NOMO-1 treated with DMSO at 0.1 percent for 48 hours (cell line): ENCODE data around the gene CBX5.
"Not testable (repeated sequence)": the region's sequence is repeated elsewhere in the genome, so short reads cannot be mapped to it uniquely, and the experiment has no call there.

Source experiments
- DNase-seq: peaks from one replicate; lab custom pipeline; 2025; ENCODE audit not compliant: unreplicated experiment; lab: John Stamatoyannopoulos, UW

Gene CBX5

DNA sequence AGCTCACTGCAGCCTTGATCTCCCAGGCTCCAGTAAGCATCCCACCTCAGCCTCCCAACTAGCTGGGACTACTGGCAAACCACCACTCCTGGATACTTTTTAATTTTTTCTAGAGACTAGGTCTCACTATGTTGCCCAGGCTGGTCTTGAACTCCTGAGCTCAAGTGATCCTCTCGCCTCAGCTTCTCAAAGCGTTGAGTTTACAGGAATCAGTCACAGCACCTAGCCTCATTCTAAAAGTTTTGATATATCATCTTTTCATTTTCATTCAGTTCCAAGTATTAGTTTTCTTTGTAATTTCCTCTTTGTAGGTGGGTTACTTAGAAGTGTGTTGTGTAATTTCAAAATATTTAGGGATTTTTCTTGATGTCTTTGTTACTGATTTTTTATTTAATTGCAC is 9.6 kb downstream of the CBX5 start:
- no peak for DNase-seq

DNA sequence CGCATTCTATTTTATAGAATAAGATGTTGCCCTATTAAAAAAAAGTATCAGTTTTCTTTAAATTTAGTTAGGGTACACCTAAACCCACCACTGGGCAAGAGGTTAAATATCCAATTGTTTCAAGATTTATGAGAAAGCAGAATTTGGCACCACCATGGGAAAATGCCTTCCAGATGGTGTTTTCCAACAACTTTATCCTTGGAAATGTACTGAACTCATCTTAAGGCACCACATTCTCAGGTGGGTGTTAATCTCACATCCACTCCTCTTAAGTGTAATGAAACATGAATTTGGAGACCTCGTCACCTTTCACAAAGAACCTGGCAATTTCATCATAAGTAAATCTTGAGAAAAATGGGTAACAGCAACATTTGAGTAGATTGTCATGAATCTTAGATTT is 13.1 kb downstream of the CBX5 start:
- no peak for DNase-seq

DNA sequence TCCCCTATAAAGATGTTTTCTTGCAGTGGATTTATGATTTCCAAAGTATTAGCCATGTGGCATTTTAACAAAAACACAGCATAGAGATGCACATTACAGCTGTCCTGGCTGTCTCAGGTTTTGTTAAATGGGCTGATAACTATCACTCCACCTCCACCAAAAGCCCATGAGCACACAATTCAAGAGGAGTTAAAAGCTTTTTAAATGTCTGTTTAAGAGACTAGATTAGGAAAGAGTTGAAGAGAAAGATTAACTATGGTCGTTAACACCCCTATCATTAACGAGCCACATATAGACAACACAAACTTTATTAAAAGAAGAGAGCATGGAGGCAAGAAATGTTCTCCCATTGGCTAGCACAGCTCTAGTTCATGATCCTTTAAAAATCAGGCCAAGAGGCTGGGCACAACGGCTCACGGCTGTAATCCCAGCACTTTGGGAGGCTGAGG is 14.5 kb downstream of the CBX5 start:
- no peak for DNase-seq

DNA sequence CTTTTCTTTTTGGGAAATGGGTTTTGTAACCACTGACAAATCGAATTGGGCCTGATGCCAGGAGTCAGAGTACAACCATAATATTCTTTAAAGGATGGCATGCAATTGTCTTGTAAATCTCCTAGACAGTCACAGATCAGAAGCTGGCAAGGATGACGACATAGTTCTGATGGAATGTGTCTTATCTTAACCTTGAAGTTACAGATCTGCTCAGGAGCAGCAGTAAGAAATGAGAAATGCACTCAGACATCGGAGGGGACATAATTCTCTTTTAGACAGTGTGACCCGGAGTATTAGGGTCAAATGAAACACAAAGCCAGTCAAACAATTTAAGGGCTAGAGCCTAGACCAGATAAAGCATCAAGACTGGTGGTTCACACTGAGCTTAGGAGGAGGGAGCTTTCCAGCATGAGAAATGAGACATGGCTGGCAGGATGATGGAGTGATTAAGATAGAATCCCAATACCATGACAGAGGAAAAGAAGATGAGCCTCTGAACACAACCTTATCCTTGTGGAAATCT is 17.5 kb downstream of the CBX5 start:
- DNase-seq = peak; percentile 14

DNA sequence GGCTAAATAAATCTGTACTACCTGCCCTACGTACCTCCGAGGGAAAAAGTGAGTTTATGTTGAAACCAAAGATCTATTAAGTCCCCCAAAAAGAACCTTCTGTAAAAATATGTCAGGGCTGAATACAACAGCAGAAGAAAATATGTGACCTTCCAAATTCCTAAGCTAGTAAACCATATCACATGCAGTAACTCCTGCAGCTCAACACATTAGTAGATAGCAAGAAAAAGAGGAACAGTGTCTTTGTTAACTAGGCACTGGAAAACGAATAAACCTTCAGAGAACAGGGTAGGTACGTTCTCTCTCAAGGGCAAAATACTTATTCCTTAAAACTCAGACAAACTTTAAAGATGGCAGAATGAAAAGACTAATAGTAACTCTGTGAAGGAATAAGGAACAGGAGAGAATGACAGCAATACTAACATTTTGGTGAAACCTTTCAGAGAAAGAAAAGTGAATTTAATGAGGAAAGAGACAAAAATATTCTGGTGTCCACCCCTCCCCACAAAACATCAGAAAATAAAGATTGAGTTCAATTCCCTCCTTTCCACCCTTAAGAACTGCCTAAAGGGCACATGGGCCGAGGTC is 18.0 kb downstream of the CBX5 start:
- peak; percentile 65 for DNase-seq

DNA sequence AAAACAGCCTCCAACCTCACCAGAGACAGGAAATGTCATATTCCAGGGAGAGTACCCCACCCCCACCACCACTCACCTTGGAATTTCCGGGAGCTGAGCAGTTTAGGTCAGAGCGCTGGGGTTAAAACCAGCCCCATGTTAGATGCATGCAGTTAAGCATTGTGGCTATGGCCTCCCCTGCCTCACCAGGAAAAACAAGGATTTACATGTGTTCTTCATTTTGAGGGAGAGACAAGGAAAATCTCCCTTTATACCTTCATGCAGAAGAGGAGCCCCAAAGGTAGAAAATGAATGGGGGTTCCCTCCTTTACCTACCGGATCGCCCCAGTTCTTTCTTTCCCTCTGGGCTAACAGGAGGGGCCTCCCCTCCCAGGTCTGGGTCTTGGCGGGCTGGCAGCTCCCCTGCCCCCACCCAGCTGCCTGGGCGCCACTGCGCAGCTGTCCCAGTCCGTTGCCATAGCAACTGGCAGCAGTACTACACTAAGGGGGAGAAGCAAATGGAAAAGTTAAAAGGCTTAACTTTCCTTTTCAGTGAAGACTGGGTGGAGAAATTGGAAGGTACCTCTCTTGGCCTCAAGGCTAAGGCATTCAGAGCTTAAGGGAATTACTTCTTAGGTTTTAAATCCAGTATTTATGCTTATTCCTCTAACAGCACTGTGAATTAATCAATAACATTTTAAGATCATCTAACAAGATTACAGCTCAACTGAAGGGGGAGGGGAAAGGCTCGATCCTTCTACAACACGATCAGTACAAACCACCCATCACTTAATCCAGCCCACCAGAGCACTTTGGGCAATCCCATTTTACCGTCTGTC is 20.5 kb downstream of the CBX5 start:
- DNase-seq = no peak

DNA sequence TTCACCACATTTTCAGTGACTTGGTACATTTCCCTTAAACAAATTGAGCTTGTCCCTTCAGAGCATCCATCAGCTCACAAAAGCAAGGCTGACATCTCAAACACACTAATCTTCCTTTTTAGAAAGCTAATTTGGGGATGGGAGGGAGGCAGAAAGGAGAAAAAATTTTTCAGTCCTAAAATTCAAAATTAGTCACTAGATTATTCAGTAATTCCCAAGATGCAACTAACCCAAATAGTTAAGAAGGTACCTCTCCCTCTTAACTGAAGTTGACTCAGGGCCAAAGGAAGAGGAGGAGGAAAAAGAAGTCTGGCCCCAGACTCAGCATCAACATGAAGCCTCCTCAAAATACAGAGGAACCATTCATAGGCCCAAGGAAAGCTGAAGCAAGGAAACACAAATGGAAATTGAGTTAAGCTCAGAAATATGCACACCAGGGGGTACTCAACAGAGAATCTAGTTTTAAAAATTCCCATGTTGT is 21.7 kb downstream of the CBX5 start:
- DNase-seq = no peak

DNA sequence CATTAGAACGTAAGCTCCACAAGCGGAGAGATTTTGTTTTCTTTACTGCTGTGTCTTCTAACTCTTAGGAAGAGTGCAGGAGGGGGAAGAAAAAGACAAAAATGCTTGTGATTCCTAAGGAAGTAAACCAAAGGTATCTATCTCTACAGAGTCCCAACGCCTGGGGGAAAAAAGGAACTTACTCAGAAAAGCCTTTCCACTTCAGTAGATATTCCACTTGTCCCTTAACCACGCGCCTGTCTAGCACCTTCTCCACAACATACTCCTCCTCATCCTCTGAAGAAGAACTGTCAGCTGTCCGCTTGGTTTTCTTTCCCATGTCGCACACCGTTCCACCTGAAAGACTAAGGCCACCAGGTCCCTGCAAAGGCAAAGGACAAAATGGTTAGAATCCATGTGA is 22.6 kb downstream of the CBX5 start:
- DNase-seq = no peak

DNA sequence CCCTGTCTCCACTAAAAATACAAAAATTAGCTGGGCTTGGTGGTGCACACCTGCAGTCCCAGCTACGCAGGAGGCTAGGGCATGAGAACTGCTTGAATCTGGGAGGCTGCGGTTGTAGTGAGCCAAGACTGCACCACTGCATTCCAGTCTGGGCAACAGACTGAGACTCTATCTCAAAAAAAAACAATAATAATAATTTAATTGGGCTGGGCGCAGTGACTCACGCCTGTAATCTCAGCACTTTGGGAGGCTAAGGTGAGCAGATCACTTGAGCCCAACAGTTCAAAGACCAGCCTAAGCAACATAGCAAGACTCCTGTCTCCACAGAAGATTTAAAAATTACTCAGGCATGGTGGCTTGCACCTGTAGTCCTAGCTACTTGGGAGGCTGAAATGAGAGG is 26.7 kb downstream of the CBX5 start:
- DNase-seq = no peak

DNA sequence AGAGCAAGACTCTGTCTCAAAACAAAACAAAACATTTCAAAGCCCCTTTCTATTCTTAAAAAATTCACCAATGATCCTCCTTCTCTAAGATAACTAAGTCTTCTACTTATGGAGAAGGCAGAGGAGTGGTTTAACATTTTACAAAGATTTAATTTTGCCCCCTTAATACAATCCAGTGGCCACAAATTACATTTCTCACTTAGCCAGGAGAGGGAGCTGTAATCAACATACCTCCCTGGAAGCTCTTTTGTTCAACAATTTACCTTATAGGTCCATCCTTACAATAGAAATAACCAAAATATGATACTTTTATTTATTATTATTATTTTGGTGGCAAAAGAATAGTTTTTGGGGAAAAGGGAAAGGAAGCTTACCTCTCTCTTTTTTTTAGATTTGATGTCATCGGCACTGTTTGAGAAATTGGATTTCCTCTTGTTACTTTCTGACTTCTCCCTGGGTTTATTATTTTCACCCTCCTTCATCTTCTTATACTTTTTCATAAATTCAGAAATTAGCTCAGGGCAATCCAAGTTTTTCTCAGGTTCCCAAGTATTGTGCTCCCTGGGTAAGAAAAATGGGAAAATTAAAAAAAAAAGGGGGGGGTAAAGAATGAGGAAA is 28.1 kb downstream of the CBX5 start:
- DNase-seq = peak; percentile 55

DNA sequence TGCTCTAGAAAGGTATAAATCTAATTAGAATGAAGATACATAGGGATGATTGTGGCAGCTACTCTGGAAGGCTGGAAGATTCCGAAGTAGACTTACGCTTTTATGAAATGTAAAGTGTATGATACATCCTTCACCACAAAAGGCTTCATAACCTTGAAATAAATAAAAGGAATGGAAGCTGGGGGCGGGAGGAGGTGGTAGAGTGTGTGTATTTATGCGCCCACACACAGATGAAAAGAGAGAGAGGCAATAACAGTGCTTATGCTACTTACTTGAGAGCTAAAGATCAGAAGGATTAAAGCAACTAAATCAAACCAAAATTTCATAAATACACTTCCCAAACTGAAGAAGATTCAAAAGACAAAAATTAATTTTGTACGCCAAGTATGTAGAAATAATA is 30.4 kb downstream of the CBX5 start:
- no peak for DNase-seq

DNA sequence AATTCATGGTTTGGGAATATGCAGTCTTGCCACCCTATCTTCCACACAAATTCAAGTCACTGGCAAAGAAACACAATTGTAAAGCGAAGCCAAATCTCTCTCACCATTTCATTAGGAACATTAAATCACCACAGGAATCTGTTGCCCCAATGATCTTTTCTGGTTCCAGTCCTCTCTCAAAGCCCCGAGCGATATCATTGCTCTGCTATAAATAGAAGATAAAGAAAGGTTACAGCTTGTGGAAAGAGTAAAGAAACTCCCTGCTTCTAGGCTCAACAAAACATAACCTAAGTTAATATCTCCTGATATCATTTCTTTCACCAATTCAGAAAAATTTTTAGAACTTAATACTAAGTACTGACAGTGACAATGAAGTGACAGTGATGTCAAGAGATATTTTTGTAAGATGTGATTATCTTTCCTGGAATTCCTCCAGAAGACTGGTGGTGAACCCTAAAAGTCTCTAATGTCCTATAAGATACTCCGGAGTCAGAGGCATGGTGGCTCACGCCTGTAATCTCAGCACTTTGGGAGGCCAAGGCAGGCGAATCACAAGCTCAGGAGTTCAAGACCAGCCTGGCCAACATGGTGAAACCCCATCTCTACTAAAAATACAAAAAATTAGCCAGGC is 33.8 kb downstream of the CBX5 start:
- no peak for DNase-seq

DNA sequence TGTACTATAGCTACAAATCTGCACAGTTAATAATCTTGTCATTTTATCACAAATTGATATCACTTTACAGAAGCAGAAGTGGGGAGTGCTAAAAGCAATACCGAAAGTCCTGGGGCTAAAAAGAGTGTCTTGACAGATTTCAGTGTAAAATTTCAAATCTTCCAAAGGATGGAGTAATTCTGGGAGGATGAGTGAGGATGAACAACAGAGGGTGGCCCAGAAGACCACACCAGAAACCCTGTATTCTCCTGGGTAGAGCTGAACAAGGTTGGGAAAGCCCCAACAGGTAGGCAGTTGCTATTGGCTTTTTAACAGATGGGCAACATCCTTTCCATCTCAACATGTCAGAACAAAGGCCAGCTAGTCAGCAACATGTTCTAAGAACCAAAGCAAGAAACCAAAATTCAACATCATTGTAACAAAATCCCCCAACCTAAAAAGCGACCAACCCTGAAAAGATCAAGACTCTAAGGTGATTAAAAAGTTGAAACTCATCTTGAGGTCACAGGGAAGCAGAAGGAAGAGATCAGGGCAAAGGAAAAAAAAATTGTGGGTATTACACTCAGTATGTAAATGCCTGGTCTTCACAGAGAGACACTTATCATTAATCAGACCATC is 38.8 kb downstream of the CBX5 start:
- no peak for DNase-seq

DNA sequence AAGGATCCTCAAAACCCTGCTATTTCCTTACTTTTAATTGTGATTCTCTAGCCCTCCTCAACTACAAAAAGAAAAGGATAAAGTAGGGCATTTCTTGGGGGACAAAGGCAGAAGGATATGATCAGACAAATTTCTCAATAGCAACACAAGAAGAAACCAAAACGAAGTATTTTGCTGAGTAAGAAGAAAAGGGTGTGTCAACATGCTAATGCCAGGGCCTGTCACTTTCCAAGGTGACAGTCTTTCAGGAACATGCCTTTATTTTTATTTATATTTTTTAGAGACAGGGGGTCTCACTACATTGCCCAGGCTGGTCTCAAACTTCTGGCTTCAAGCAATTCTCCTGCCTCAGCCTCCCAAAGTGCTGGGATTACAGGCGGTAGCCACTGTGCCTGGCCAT is 39.8 kb downstream of the CBX5 start:
- DNase-seq = no peak

DNA sequence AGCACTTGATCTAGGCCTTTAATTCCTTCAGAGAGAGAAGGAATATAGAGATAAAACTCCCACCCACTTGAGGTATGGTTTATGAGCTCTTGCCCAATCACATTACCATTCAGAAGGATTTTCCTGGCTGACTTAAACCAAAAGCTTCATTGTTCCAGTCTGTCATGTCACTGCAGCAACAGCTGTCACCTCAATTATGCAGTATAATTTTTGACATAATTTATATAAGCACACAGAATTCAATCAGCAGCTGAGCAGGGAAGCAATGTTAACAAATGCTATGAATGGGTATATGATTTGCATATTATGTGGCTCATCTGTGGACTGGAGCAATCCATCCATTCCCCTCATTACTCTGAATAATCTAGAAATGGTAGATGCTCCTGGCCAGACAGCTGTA is 40.3 kb downstream of the CBX5 start:
- no peak for DNase-seq

DNA sequence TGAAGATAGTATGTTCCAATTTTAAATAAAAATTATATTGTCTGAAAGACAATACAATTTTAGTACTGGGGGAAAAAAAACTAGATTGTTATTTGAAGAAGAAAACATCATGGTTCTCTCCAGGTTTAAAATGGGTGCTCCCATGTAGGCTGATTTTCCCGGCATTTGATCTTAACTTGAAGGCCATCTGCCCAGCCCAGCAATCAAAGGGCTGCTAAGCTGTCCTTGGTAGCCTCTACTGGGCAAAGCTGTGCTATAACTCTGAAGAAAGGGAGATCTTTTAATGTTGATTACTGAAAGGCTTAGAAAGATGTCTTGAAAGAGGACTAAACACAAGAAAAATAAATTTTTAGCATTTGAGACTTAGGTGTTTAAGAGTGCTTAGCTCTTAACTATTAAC is 41.4 kb downstream of the CBX5 start:
- no peak for DNase-seq

DNA sequence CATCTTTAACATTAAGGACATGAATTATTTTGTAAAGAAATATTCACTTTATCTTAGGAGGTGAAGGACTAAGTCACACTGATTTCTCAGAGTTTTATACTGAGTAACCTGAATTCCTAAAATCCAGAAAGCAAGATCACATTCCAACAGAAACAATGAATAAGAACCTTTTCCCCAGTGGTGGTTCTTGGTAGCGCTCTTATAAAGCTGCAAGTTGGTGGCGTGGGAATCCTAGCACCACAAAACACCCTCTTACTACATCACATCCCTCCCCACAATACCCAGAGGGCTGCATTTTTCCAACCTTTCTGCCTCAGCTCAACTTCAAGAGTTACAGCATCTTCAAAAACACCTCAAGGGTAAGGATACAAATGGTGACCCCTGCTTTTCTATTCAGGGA is 47.1 kb downstream of the CBX5 start:
- DNase-seq = no peak

DNA sequence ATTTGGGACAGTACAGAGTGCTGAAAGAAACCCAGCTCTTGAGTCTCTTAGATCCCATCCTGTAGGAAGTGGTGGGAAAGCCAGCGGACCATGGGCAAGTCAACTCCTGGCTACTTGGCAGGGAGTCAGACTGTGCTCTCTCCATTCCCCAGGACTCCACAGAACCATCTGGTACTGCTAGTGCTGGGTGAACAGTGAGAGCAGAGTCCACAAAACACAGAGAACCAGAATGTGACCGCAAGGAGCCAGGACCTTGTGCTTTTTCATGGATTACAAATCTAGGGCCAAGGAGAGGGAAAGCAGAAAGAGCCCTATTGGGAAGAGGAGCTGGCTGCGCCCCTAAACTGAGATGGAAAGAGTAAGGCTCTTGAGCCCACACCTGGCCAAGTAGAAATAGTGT is 48.7 kb downstream of the CBX5 start:
- not testable (repeated sequence) for DNase-seq

DNA sequence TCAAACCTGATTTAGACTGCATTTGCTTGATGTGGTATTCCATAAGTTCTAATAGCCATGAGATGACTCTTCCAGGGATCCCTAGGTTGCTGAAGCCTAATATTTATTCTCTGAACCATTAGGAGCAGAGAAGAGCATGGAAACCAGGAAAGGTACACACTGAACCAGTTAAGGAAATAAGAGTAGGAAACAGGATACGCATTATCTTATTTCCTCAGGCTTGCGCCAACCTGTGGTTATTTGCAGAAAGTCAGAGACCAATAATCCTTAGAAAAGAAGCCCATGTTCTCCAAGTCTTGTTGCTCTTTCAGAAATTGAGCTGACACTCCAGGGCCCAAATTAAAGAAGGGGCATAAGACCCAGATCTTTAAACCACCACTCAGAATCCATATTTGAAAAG is 49.4 kb downstream of the CBX5 start:
- no peak for DNase-seq

DNA sequence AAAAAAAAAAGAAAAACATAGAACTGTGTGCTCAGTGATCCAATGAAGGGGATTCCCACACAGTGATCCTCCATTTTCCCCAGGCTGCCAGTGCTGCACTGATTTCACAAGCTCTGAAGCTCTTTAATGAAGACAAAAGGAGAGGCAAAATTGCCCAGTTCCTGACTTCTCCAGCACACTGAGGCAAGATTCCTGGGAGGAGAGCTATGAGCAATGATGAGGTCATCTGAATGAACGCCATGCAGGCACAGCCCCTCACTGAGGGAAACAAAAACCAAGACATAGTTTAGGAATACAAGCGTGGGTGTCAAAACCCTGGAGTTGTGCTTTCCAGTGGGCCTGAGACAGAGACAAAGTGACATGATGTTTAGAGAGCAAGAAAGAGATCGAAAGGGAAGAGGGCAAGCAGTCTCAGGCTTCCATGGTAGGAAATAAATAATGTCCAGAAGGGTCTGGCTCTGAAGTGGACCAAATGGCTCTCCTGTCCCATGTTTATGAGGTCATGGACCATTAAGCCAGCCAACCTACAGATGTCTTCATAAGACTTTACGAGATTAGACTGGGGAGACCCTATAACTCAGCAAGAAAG is 50.2 kb downstream of the CBX5 start:
- DNase-seq = no peak

DNA sequence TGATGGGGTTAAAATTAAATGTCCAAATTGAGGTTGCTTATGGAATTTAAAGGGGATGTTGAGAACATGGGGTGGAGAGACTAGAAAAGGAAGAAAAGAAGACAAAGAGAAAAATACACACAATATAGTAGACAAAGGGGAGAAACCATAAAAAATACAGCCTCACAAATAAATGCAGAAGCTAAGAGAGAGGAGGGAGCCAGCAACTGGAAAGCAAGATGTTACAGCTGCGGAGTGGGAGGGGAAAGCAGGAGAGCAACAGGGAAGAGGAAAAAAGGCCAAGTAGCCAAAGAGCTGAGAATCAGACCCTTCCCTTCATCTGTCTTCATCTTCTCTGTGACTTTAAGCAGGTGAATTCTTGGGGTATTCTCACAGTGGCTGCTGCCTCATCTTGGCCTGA is 51.5 kb downstream of the CBX5 start:
- DNase-seq = no peak
